ENCODE measurements around the gene CPHXL. TPM values are rescaled to one million over a fixed set of nuclear protein-coding genes. Genes with fewer than 3 reads are reported as not detected.

Gene CPHXL
- not detected for total RNA-seq
- long read RNA-seq, donor 1 = 0 reads
- long read RNA-seq, donor 2 = 0 reads

- no peak for TF ChIP-seq CTCF (IDR thresholded peaks at IDR 0.05)
- intact Hi-C loops (cut with DNase I, micrococcal nuclease) = no loop called here
- H3K9me3 ChIP-seq = no peaks in the 10 kb centered on the region
- no peak for DNase-seq
- ATAC-seq = no peak
- no peaks in the 10 kb centered on the region for H3K4me1 ChIP-seq (ENCODE audit: low read depth)
- H3K4me3 ChIP-seq = no peak within 1 kb of the TSS
- H3K36me3 ChIP-seq (ENCODE audit: low read depth) = no peaks in the 10 kb centered on the region
Measured at GRCh38 chr16:75726390-75726789, at the start of gene CPHXL. Gene CPHXL (minus strand): TSS chr16:75726490. CDS start chr16:75726442, 48 bp downstream.

DNA sequence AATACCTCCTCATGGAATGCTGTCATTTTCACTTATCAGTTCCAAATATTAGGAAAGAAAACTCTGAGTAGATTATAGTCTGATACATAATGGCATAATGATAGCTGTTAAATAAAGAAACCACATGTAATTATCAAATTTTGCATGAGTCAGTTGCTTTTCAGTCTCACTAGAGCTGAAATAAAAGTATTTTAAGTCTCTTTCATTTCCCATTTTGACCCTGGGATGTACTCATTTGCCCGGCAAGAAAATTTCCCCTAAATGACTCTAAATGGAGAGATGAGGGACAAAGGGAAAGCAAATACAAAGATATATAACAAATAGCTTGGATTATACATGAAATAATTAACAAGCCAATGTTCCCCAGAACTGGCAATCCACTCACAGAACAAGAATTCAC lies 47.9 kb upstream of the CPHXL start:
- no peak for DNase-seq
- ATAC-seq = no peak

GRCh38 chr16:75770051-75770450 lies 43.8 kb upstream of the CPHXL start:
- no peak for DNase-seq
- H3K4me1 ChIP-seq (ENCODE audit: low read depth) = no peaks in the 10 kb centered on the region
- no peak for ATAC-seq
- no peaks in the 10 kb centered on the region for H3K9me3 ChIP-seq
- intact Hi-C loops (cut with DNase I, micrococcal nuclease) = no loop called here
- no peak for TF ChIP-seq CTCF (IDR thresholded peaks at IDR 0.05)
- no peak overlapping the region for H3K4me3 ChIP-seq
- H3K36me3 ChIP-seq (ENCODE audit: low read depth) = no peaks in the 10 kb centered on the region

More for the DNA sequence above, 47.9 kb upstream of the CPHXL start:
- no peak for TF ChIP-seq CTCF (IDR thresholded peaks at IDR 0.05)
- no peak overlapping the region for H3K4me3 ChIP-seq
- no peaks in the 10 kb centered on the region for H3K4me1 ChIP-seq (ENCODE audit: low read depth)
- H3K36me3 ChIP-seq (ENCODE audit: low read depth) = no peaks in the 10 kb centered on the region
- intact Hi-C loops (cut with DNase I, micrococcal nuclease) = no loop called here
- H3K9me3 ChIP-seq = no peaks in the 10 kb centered on the region

DNA sequence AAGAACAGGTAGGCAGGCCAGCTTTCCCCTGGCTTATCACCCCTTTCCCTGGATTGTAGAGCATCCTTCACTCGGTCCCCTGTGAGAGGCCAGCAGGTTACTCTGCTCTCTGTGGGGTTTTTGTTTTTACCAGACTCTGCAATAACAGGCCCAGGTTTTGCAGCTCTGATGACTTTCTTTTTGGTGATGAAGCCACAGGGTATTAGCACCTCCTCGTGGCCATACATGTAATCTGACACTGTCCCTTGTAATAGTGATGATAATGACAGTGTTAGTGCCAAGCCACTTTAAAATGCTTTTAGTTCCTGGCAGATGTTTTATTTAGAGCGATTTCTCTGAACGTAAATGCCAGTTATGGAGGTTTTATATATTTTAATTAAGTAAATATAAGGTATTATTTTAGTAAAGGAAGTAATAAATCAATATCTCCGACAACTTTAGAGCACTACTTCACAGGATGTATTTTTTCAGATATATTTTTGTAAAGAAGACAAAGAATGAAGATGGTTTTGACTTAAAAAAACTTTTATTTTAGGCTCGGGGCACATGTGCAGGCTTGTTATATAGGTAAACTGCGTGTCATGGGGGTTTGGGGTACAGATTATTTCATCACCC lies 38.0 kb upstream of the CPHXL start:
- peak in 1 of 3 donors; percentile 79 for DNase-seq
- intact Hi-C loops (cut with DNase I, micrococcal nuclease) = loop anchor here in 1 of 2 donors (10.0 kb wide), 1 partner anchor 139 kb away; the partner anchor contains the start of gene ADAT1
- H3K4me1 ChIP-seq (ENCODE audit: low read depth) = no peaks in the 10 kb centered on the region
- H3K9me3 ChIP-seq = no peaks in the 10 kb centered on the region
- H3K36me3 ChIP-seq (ENCODE audit: low read depth) = no peaks in the 10 kb centered on the region
- TF ChIP-seq CTCF (IDR thresholded peaks at IDR 0.05) = peak; percentile 58
- H3K4me3 ChIP-seq = no peak overlapping the region
- peak; percentile 92 for ATAC-seq

DNA sequence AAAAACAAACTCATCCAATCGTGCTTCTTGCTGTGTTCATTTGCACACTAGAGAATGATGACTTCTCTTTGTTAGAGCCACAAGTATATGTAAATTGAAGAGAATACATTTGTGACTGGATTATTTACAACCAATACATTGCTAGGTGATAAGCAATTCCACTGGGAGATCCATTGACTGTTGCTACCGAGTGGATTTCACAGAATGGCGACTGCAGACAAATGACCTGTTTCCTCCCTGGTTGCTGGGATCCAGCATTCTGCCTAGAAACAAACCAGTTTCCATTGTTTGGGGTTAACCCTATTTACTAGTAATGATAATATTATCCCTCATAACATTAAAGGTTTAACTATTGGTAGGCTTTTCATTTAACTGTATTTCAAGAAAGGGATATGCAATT lies 36.9 kb upstream of the CPHXL start:
- intact Hi-C loops (cut with DNase I, micrococcal nuclease) = loop anchor here in 1 of 2 donors (10.0 kb wide), 1 partner anchor 138 kb away; the partner anchor contains the start of gene ADAT1
- no peaks in the 10 kb centered on the region for H3K4me1 ChIP-seq (ENCODE audit: low read depth)
- TF ChIP-seq CTCF (IDR thresholded peaks at IDR 0.05) = no peak
- DNase-seq (no peak), ATAC-seq (no peak)
- no peak overlapping the region for H3K4me3 ChIP-seq
- H3K9me3 ChIP-seq = no peaks in the 10 kb centered on the region
- no peaks in the 10 kb centered on the region for H3K36me3 ChIP-seq (ENCODE audit: low read depth)
